ENCODE measurements around the gene HELZ2.

HELZ2 gene

DNA sequence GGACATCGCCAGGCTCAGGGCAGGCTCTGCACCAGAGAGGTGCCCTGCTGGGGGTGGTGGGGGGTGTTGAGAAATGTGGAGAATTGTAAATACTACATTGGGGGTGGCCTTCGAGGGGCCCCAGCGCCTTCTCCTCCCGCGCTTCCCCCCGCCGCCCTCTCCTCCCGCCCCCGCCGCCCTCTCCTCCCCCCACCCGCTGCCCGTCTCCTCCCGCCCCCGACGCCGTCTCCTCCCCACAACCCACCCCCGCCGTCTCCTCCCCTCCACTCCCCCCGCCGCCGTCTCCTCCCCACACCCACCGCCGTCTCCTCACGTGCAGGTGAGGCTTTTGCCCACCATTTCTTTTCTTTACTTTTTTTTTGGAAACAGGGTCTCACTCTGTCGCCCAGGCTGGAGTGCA is 25.0 kb downstream of the HELZ2 start:
- no peak for DNase-seq (ENCODE audit: low read depth, low spot score)
- CTCF ChIA-PET, result interaction anchor here (0.8 to 1.2 kb wide), 2 partner anchors 11 to 18 kb away, joined by 3 to 4 read pairs; partner anchors contain the start of gene PTK6
- TF ChIP-seq, protein P1, sequence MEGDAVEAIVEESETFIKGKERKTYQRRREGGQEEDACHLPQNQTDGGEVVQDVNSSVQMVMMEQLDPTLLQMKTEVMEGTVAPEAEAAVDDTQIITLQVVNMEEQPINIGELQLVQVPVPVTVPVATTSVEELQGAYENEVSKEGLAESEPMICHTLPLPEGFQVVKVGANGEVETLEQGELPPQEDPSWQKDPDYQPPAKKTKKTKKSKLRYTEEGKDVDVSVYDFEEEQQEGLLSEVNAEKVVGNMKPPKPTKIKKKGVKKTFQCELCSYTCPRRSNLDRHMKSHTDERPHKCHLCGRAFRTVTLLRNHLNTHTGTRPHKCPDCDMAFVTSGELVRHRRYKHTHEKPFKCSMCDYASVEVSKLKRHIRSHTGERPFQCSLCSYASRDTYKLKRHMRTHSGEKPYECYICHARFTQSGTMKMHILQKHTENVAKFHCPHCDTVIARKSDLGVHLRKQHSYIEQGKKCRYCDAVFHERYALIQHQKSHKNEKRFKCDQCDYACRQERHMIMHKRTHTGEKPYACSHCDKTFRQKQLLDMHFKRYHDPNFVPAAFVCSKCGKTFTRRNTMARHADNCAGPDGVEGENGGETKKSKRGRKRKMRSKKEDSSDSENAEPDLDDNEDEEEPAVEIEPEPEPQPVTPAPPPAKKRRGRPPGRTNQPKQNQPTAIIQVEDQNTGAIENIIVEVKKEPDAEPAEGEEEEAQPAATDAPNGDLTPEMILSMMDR (IDR thresholded peaks at IDR 0.05; ENCODE audit: insufficient read depth, low read length, missing control alignments), result no peak
- no peak overlapping the region for H3K4me3 ChIP-seq (ENCODE audit: low read depth, low read length)
- POLR2A ChIA-PET, result no interaction called here

DNA sequence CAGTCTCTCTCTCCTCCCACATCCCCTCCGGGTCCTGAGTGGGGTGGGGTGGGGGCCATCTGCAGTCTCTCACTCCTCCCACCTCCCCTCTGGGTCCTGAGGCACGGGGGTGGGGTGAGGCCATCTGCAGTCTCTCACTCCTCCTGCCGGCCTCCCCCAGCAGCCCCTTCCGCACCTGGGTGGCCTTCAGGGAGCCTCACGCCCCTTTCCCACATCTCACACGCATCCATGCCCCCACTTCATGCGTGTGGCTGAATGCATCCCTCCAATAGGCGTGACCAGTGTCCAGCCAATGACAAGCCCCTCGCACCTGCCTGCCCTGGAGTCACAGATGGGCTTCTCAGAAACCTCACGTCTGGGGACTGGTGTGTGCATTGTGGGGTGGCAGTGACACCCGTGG is 25.5 kb downstream of the HELZ2 start:
- DNase-seq (ENCODE audit: low read depth, low spot score), result no peak
- ChIA-PET CTCF (interaction anchor here (1.2 kb wide), 1 partner anchor 10 kb away, joined by 3 read pairs; no protein-coding TSS in a partner anchor), POLR2A (no interaction called here)
- H3K4me3 ChIP-seq (ENCODE audit: low read depth, low read length), result no peak overlapping the region
- TF ChIP-seq, protein P1 (IDR thresholded peaks at IDR 0.05; ENCODE audit: insufficient read depth, low read length, missing control alignments), result no peak

DNA sequence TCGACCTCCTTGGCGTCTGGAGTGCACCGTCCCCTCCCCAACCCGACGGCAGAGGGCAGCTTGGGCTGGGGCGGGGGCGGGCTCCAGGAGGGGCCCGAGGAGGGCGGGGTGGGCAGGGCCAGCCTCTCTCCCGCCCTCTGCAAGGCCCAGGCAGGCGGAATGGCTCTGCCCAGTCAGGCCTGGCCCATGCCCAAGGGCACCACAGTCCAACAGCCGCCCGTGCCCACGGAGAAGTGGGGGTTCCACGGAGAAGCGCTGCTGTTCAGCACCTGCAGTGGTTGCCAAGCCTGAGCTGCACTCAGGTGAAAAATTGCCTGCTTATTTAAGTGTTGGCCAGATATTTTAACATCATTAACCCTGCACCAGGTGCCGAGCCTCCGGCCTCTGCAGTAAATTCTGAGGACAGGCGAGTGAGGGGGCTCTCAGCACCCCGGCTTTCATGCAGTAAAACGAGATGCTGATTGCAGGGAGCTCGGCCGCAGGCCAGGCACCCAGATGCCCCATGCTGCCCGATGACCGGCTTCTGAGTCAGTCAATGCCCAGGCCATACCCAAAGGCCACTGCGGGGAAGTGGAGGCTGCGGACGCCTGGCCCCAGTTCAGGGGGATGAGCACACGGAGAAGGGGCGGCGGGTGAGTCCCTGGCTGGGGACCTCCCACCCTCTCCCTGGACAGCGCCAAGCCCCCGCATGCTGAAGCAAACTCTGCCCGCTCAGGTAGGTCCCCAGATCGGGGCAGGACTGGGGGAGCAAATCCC is 26.1 kb downstream of the HELZ2 start, which contains the start of gene SRMS:
SRMS (minus strand) TSS at position 25 of the 756 bp plus-strand sequence. CDS start 286 bp downstream, outside the sequence.
- TF ChIP-seq, protein P1 (IDR thresholded peaks at IDR 0.05; ENCODE audit: insufficient read depth, low read length, missing control alignments), result no peak
- ChIA-PET POLR2A (no interaction called here), CTCF (interaction anchor here (1.2 kb wide), 1 partner anchor 9 kb away, joined by 3 read pairs; no protein-coding TSS in a partner anchor)
- DNase-seq (ENCODE audit: low read depth, low spot score), result no peak
- H3K4me3 ChIP-seq (ENCODE audit: low read depth, low read length), result no peak within 1 kb of the TSS

DNA sequence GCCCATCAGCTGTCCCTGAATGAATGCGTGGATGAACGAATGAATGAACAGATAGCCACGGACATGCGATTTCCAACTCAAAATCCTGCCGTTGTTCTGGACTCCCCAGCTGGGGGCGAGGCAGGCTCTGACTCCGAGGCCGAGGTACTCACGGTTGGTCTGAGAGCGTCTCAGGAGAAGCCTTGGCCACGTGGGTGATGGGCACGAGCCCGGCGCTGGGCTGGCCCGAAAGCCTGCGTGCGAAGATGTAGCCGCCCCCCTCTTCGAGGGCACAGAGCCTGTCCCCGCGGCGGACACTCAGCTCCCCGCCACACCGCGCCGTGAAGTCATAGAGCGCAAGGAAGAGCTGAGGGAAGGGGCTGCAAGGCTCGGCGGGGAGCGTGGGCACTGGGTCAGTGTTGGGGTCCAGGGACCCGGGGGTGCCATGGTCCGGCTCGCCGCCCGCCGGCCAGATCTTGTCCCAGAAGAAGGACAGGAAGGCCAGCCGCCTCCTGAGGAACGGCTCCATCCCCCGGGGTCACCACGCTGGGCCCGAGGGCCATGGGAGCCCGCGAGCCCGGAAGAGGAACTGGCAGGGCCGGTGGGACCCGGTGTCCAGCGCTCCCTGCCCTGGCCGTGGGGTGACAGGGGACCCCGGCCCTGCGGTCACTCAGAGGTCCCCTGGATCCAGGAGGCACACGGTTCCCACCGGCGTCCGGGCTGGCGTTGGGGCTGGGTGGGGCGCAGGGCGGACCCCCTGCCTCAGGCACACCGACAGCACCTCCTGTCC is 26.9 kb downstream of the HELZ2 start:
- TF ChIP-seq, protein P1 (IDR thresholded peaks at IDR 0.05; ENCODE audit: insufficient read depth, low read length, missing control alignments), result no peak
- CTCF ChIA-PET, result interaction anchor here (1.2 to 1.9 kb wide), 2 partner anchors 9 kb away, joined by 3 to 8 read pairs; partner anchors contain the start of gene PTK6
- no peak for DNase-seq (ENCODE audit: low read depth, low spot score)
- POLR2A ChIA-PET, result no interaction called here
- no peak overlapping the region for H3K4me3 ChIP-seq (ENCODE audit: low read depth, low read length)

DNA sequence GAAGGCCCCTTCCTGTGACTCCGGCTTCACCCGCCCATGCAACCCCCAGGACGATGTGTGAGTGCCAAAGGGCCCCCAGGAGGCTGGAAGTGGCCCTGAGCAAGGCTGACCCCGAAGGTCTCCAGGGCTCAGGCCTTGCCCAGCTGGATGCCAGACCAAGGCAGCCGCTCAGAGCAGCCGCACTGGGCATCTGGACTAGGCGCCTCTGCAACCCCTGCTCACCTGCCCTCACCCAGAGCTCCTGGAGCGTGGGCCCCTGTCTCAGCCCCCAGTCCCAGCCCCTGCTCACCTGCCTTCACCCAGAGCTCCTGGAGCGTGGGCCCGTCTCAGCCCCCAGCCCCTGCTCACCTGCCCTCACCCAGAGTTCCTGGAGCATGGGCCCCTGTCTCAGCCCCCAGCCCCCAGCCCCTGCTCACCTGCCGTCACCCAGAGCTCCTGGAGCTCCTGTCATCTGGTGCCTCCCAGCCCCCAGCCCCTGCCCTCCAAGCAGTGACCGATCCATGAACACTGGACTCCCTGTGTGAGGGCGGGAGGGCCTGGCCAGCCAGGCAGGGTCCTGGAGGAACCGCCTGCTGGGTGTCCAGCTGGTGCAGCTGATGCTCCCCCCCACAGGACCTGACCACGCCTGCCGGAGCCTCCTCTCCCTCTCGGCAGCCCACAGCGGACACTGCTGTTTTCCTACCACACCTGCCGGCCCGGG is 27.6 kb downstream of the HELZ2 start:
- no peak for DNase-seq (ENCODE audit: low read depth, low spot score)
- CTCF ChIA-PET, result interaction anchor here (1.9 kb wide), 1 partner anchor 9 kb away, joined by 8 read pairs; the partner anchor contains the start of gene PTK6
- POLR2A ChIA-PET, result no interaction called here
- H3K4me3 ChIP-seq (ENCODE audit: low read depth, low read length), result no peak overlapping the region
- TF ChIP-seq, protein P1 (IDR thresholded peaks at IDR 0.05; ENCODE audit: insufficient read depth, low read length, missing control alignments), result no peak
